Measurements from ENCODE around the gene KCNQ1.

KCNQ1 gene

DNA sequence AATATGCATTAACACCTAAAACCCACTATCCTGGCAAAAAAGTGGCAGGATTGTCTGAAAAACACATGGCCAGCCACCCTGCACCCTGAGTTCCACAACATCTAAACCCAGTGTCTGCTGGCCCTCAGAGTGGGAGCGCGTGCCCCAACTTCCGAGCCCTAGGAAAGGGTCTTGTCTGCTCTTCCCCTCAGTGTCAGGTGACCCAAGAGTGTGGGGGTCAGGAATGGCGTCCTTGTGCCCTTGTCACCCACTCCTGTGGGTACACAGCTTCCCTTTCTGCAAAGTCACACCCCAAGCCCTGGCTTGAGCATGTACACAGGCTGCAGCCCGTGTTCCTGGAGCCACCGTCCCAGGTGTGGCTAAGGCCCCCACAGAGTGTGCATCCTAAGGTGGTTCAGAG is 373.2 kb downstream of the KCNQ1 start:
- no peak for DNase-seq (ENCODE audit: extremely low read depth, low read depth)
- TF ChIP-seq, protein P1, sequence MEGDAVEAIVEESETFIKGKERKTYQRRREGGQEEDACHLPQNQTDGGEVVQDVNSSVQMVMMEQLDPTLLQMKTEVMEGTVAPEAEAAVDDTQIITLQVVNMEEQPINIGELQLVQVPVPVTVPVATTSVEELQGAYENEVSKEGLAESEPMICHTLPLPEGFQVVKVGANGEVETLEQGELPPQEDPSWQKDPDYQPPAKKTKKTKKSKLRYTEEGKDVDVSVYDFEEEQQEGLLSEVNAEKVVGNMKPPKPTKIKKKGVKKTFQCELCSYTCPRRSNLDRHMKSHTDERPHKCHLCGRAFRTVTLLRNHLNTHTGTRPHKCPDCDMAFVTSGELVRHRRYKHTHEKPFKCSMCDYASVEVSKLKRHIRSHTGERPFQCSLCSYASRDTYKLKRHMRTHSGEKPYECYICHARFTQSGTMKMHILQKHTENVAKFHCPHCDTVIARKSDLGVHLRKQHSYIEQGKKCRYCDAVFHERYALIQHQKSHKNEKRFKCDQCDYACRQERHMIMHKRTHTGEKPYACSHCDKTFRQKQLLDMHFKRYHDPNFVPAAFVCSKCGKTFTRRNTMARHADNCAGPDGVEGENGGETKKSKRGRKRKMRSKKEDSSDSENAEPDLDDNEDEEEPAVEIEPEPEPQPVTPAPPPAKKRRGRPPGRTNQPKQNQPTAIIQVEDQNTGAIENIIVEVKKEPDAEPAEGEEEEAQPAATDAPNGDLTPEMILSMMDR (IDR thresholded peaks at IDR 0.05; ENCODE audit: low read depth, low read length) = no peak

DNA sequence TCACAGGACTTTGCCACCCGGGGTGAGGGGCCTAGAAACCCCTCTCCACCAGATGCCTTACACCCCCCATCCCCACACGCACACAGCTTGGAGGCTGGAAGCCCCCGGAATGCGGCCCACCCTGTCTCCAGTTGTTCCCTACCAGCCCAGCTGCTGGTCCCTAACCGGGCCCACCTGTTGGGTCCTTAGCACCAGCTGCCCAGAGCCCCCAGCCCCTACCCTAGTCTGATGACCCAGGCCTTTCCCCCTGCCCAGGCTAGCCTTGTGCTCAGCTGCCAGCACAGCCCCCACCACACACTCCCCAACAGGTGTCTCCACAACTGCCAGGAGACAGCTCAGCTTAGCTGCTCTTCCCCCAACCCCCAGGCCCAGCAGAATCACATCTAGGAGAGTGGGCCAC is 373.7 kb downstream of the KCNQ1 start:
- TF ChIP-seq, protein P1 (IDR thresholded peaks at IDR 0.05; ENCODE audit: low read depth, low read length) = no peak
- DNase-seq (ENCODE audit: extremely low read depth, low read depth) = no peak

DNA sequence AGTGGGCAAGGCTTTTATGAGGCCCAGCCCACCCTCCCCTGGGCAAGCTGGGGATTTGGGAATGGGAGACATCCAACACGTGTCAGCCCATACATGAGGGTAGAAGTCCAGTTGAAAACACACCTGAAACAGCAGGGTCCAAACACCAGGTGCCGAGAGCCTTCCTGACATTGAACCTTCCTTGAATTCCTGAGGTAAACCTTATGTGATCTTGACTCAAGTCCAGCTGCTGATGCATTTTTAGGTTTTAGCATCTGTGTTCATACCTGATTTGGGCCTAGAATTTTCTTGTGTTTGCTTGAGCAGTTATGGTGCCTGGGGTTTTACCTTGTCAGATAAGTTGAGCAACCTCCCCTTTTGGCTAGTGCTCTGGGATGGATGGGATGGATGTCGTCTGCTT is 374.5 kb downstream of the KCNQ1 start:
- TF ChIP-seq, protein P1 (IDR thresholded peaks at IDR 0.05; ENCODE audit: low read depth, low read length) = no peak
- no peak for DNase-seq (ENCODE audit: extremely low read depth, low read depth)

DNA sequence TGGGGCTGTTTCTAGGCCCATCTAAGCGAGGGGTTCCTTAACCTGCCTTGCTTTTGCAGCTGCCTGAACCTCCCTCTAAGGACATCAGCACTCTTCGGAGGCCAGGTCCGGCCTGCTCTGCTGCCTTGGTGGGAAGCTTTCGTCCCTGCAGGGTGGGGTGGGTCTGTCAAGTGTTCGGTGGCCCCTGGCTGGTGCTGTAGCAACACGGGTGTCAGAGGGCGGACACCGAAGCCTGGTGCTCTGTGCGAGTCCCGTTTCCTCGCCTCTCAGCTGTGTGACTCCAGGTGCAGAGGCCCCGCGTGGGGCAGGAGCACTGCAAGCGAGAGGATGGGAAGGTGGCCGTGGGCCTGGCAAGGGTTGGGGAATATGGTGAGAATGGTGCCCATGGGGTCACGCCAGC is 376.2 kb downstream of the KCNQ1 start:
- no peak for DNase-seq (ENCODE audit: extremely low read depth, low read depth)
- TF ChIP-seq, protein P1 (IDR thresholded peaks at IDR 0.05; ENCODE audit: low read depth, low read length) = no peak

DNA sequence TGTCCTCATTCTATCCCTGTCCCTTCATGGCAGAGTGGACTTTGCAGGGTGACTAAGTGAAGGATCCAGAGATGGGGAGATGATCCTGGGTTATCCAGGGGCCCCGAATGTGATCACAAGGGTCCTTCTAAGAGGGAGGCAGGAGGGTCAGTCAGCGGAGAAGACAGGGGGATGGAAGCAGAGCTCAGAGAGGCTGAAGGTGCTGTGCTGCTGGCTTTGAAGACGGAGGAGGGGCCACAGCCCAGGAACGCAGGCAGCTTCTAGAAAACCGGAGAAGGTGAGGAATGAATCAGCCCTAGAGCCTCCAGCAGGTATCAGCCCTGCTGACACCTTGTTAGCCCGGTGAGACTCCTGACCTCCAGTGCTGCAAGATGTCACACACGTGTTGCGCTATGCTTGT is 377.1 kb downstream of the KCNQ1 start:
- DNase-seq (ENCODE audit: extremely low read depth, low read depth) = no peak
- TF ChIP-seq, protein P1 (IDR thresholded peaks at IDR 0.05; ENCODE audit: low read depth, low read length) = no peak

DNA sequence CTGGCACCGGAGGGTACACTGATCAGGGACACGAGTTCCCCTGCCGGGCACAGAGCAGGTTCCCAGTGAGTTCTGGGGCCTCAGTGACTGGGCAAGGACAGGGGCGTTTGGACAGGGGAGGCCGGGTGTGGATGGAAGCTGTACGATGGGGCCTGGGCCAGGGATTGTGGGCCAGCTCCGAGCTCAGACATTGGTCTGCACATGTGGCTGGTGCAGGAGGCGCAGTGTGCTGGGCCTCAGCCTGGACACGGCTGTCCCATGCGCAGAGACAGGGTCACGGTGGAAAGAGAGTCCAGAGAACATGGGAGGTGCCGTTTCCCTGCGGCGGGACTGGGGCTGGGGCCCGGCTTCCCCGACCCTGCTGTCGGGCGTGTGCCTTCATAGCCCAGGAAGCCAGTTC is 380.0 kb downstream of the KCNQ1 start:
- TF ChIP-seq, protein P1 (IDR thresholded peaks at IDR 0.05; ENCODE audit: low read depth, low read length) = no peak

DNA sequence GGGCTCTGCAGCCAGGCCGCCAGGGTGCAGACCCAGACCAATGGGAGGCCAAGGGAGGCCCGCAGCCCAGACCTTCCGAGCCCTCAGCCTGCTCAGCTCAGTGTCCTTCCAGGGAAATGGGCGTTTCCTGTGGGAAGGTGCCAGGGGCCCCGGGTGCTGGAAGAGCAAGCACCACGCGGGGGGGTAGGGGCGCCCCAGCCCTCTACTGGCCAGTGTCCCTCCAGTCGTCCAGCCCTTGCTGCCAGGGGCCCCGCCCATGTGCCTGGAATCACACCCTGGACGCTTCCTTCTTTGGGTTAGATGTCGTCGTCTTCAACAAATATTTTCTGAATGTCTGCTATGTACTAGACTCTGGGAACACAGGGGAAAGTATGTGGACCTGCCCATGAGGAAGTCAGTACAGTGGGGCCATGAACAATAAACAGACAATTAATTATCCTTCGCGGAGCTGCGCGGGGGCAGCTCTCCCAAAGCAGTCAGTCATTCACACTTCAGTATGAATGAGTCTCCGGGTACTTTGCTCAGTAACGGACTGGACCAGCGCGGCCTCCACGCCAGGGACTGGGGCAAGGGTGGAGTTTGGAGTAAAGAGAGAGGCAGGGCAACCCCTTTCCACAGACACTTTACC is 380.6 kb downstream of the KCNQ1 start:
- peak; percentile 74 for DNase-seq (ENCODE audit: extremely low read depth, low read depth)
- TF ChIP-seq, protein P1 (IDR thresholded peaks at IDR 0.05; ENCODE audit: low read depth, low read length) = peak; percentile 28

More for the DNA sequence above, 380.0 kb downstream of the KCNQ1 start:
- DNase-seq (ENCODE audit: extremely low read depth, low read depth) = no peak
